HS-27A (cell line): Measurements from ENCODE around the gene PUSL1.

ENCODE experiments used
- DNase-seq: peaks from one replicate; pipeline ENCODE4 v3.0.0-alpha.2; 2012; ENCODE audit warnings: low read depth, missing footprints

The PUSL1 gene

GRCh38 chr1:1279028-1279427, 29.4 kb upstream of the PUSL1 start:
- DNase-seq: no peak

- DNase-seq: no peak
These were observed 27.5 kb upstream of the PUSL1 start for GRCh38 chr1:1280782-1281481.

- DNase-seq: no peak
These were observed 26.7 kb upstream of the PUSL1 start for GRCh38 chr1:1281533-1282321.

GRCh38 chr1:1282998-1283397, 25.4 kb upstream of the PUSL1 start:
- no peak for DNase-seq

- DNase-seq: no peak
These were observed 24.6 kb upstream of the PUSL1 start for GRCh38 chr1:1283821-1284220.

GRCh38 chr1:1284221-1285101, 23.9 kb upstream of the PUSL1 start:
- DNase-seq: no peak

- DNase-seq: no peak
These were observed 23.3 kb upstream of the PUSL1 start for GRCh38 chr1:1285102-1285571.

GRCh38 chr1:1285611-1286311, 22.6 kb upstream of the PUSL1 start:
- no peak for DNase-seq

- DNase-seq: no peak
These were observed 21.8 kb upstream of the PUSL1 start for GRCh38 chr1:1286313-1287261.

- no peak for DNase-seq
These were observed 20.9 kb upstream of the PUSL1 start for GRCh38 chr1:1287288-1288110.

GRCh38 chr1:1290238-1290731, 18.1 kb upstream of the PUSL1 start:
- no peak for DNase-seq

- DNase-seq: no peak
These were observed 17.3 kb upstream of the PUSL1 start for GRCh38 chr1:1291023-1291528.

GRCh38 chr1:1291548-1292441, 16.6 kb upstream of the PUSL1 start:
- DNase-seq: no peak

- DNase-seq: no peak
These were observed 16.0 kb upstream of the PUSL1 start for GRCh38 chr1:1292442-1292779.

GRCh38 chr1:1292851-1293250, 15.5 kb upstream of the PUSL1 start:
- DNase-seq: no peak

- no peak for DNase-seq
These were observed 14.8 kb upstream of the PUSL1 start for GRCh38 chr1:1293263-1294249.

- DNase-seq: no peak
These were observed 14.0 kb upstream of the PUSL1 start for GRCh38 chr1:1294250-1294890.
